GM12878 (cell line): Measurements from ENCODE around the gene DNAAF5. TPM values are rescaled to one million over a fixed set of nuclear protein-coding genes. Genes with fewer than 3 reads are reported as not detected.

Experiments
- ATAC-seq: fragments of 200-7000 bp; cut with Tn5 transposase; 3 replicates; pipeline ENCODE4 v1.9.1; 2020; ENCODE audit warnings: mild to moderate bottlenecking, moderate library complexity
- BruUV-seq: library from RNA; stranded (reverse); fragments of 400-500 nt; replicated peaks from 2 replicates; lab custom pipeline; 2021; lab: Mats Ljungman, UMichigan
- CTCF ChIA-PET: fragments of 300-600 bp; sonication (Branson Sonifier 250); formaldehyde crosslinking; extraction: SDS; loops from one replicate; lab custom pipeline; 2021; ENCODE audit warnings: inconsistent platforms; lab: Yijun Ruan, JAX
- POLR2A ChIA-PET: fragments of 350-600 bp; formaldehyde crosslinking; extraction: SDS; loops from one replicate; lab custom pipeline; 2021; ENCODE audit warnings: inconsistent platforms; lab: Charles Lee
- RAD21 ChIA-PET: fragments of 300-600 bp; sonication (Branson Sonifier 250); formaldehyde crosslinking; loops from one replicate; lab custom pipeline; 2023; ENCODE audit warnings: antibody characterized with exemption; ENCODE audit not compliant: unreplicated experiment; lab: Charles Lee
- SMC1A ChIA-PET: fragments of 300-600 bp; sonication (Branson Sonifier 250); formaldehyde crosslinking; loops from one replicate; lab custom pipeline; 2023; ENCODE audit not compliant: unreplicated experiment, uncharacterized antibody; lab: Charles Lee
- DNase-seq: peaks from one replicate; pipeline ENCODE4 v3.0.0-alpha.2; 2011; ENCODE audit warnings: low read depth, low spot score
- FAIRE-seq: peaks from 3 replicates; lab custom pipeline; 2011; peaks lifted over from hg19 to GRCh38; lab: Jason Lieb, UNC
- H2AFZ ChIP-seq: 2 replicates; pipeline ENCODE4 v1.6.0; 2011; ENCODE audit warnings: low read depth, low read length, control low read depth; ENCODE audit not compliant: control insufficient read depth
- H3K27ac ChIP-seq: 2 replicates; pipeline ENCODE4 v1.5.1; 2011; ENCODE audit warnings: control low read depth; ENCODE audit not compliant: control insufficient read depth, insufficient read depth
- H3K27me3 ChIP-seq, 2 experiments: replicated peaks in 1 of 2; 2 replicates each; pipeline versions ENCODE4 v1.6.0 to v1.6.1; 2011; ENCODE audit warnings: low read length in 1 of 2; ENCODE audit not compliant: control insufficient read depth in 2 of 2, insufficient read depth in 2 of 2
- H3K36me3 ChIP-seq, 2 experiments: 2 replicates each; pipeline ENCODE4 v1.5.1; 2011; ENCODE audit warnings: low read length in 1 of 2; ENCODE audit not compliant: control insufficient read depth in 2 of 2, insufficient read depth in 2 of 2
- H3K4me1 ChIP-seq: 2 replicates; pipeline ENCODE4 v1.6.1; 2011; ENCODE audit warnings: mild to moderate bottlenecking, low read length, moderate library complexity, mixed read lengths; ENCODE audit not compliant: control insufficient read depth, insufficient read depth
- H3K4me2 ChIP-seq: 2 replicates; pipeline ENCODE4 v1.6.0; 2011; ENCODE audit warnings: control low read depth; ENCODE audit not compliant: control insufficient read depth, insufficient read depth
- H3K4me3 ChIP-seq: fragments of 200-600 bp; sonication (generic); 2 replicates; pipeline ENCODE4 v1.5.1; 2016
- H3K79me2 ChIP-seq: 2 replicates; pipeline ENCODE4 v1.6.0; 2011; ENCODE audit warnings: low read length; ENCODE audit not compliant: control insufficient read depth, insufficient read depth
- H3K9ac ChIP-seq: 2 replicates; pipeline ENCODE4 v1.8.0; 2011; ENCODE audit warnings: low read length, control low read depth, mixed read lengths; ENCODE audit not compliant: control insufficient read depth, insufficient read depth
- H3K9me3 ChIP-seq: replicated peaks from 3 replicates; pipeline ENCODE4 v1.5.1; 2011; ENCODE audit warnings: mild to moderate bottlenecking, low read length; ENCODE audit not compliant: control insufficient read depth, insufficient read depth
- H4K20me1 ChIP-seq: 2 replicates; pipeline ENCODE4 v1.6.0; 2011; ENCODE audit not compliant: control insufficient read depth, insufficient read depth
- ASH2L ChIP-seq: fragments of 300-600, 200-600 bp; sonication (generic); IDR thresholded peaks from 2 replicates; pipeline ENCODE4 v1.6.1; 2017; ENCODE audit warnings: low read depth, mild to moderate bottlenecking, borderline replicate concordance
- CHD4 ChIP-seq: fragments of 200-600 bp; sonication (generic); IDR thresholded peaks from 2 replicates; pipeline ENCODE4 v1.6.1; 2016; ENCODE audit warnings: mild to moderate bottlenecking
- ELK1 ChIP-seq: IDR thresholded peaks from 2 replicates; pipeline ENCODE4 v1.6.1; 2012; ENCODE audit warnings: low read depth, low read length, improper control_type of control experiment
- FOS ChIP-seq: IDR thresholded peaks from 3 replicates; pipeline ENCODE4 v1.6.1; 2011; ENCODE audit warnings: borderline replicate concordance; ENCODE audit not compliant: insufficient read length; ENCODE audit errors: extremely low read depth
- JUND ChIP-seq: IDR thresholded peaks from 2 replicates; pipeline ENCODE4 v1.6.1; 2012; ENCODE audit warnings: low read depth, mild to moderate bottlenecking, low read length, improper control_type of control experiment, moderate library complexity
- MEF2B ChIP-seq: fragments of 450-650 bp; IDR thresholded peaks from 2 replicates; pipeline ENCODE4 v1.6.1; 2018; ENCODE audit warnings: mild to moderate bottlenecking, moderate library complexity; ENCODE audit not compliant: partially characterized antibody, poor library complexity, severe bottlenecking
- RFX5 ChIP-seq: IDR thresholded peaks from 2 replicates; pipeline ENCODE4 v1.6.1; 2011; ENCODE audit warnings: low read depth, low read length, improper control_type of control experiment
- SMAD1 ChIP-seq: fragments of 450-650 bp; IDR thresholded peaks from 2 replicates; pipeline ENCODE4 v1.6.1; 2018; ENCODE audit warnings: mild to moderate bottlenecking, low read depth; ENCODE audit not compliant: partially characterized antibody
- SMC3 ChIP-seq: IDR thresholded peaks from 2 replicates; pipeline ENCODE4 v1.6.1; 2011; ENCODE audit warnings: low read length, improper control_type of control experiment, borderline replicate concordance
- SP1 ChIP-seq: IDR thresholded peaks from one replicate; pipeline ENCODE4 v1.6.1; 2011; ENCODE audit warnings: low read depth, low read length
- SUPT20H ChIP-seq: IDR thresholded peaks from 2 replicates; pipeline ENCODE4 v1.6.1; 2011; ENCODE audit warnings: low read depth, mild to moderate bottlenecking, low read length, moderate library complexity, borderline replicate concordance; ENCODE audit not compliant: control insufficient read depth
- TCF12 ChIP-seq: IDR thresholded peaks from 2 replicates; pipeline ENCODE4 v1.6.1; 2011; ENCODE audit warnings: low read depth, mild to moderate bottlenecking, low read length
- WRNIP1 ChIP-seq: IDR thresholded peaks from 2 replicates; pipeline ENCODE4 v1.6.1; 2011; ENCODE audit warnings: low read depth, low read length, improper control_type of control experiment, borderline replicate concordance
- ZNF24 ChIP-seq: fragments of 450-650 bp; IDR thresholded peaks from 2 replicates; pipeline ENCODE4 v1.6.1; 2017; ENCODE audit warnings: antibody characterized with exemption, mild to moderate bottlenecking
- ZNF622 ChIP-seq: fragments of 450-650 bp; IDR thresholded peaks from 2 replicates; pipeline ENCODE4 v1.6.1; 2017; ENCODE audit warnings: mild to moderate bottlenecking, inconsistent platforms
- WGBS: methylation state at CpG from one replicate; pipeline ENCODE4 v1.1.6; 2016; ENCODE audit warnings: low lambda C conversion rate; ENCODE audit not compliant: insufficient replicate concordance, insufficient coverage; ENCODE audit errors: missing lambda C conversion rate; 5-methylcytosine and 5-hydroxymethylcytosine counted together
- in situ Hi-C: fragments of 300-500 bp; cut with MboI; formaldehyde crosslinking; loops from 9 replicates; pipeline ENCODE4 v1.14.3; 2018; ENCODE audit warnings: mixed read lengths
- intact Hi-C: fragments of 100-400 bp; cut with micrococcal nuclease; formaldehyde crosslinking; loops from one replicate; pipeline ENCODE4 v1.14.2; 2022; ENCODE audit not compliant: unreplicated experiment
- polyA plus RNA-seq, 11 experiments: library from polyadenylated mRNA; depleted of rRNA in 4 of 11; unstranded in 6 of 11; stranded (reverse) in 5 of 11; fragments of >200 nt; fragmentation: Nextera tagmentation in 4 of 11; fragmentation: Illumina TruSeq in 1 of 11; extraction: Ambion mirVana in 4 of 11; extraction: Trizol in 1 of 11; gene quantifications; 1 replicate in 1 of 11; 2 replicates in 10 of 11; pipeline versions ENCODE4 v1.2.1 to v1.2.3, GENCODE V29; 2011 to 2016; ENCODE audit warnings: inconsistent platforms in 2 of 11, missing spikeins in 2 of 11, low read depth in 1 of 11
- total RNA-seq, 4 experiments: library from RNA; depleted of rRNA in 3 of 4; stranded (reverse); fragments of >200 nt in 3 of 4; fragmentation: Illumina TruSeq in 1 of 4; extraction: Trizol in 1 of 4; gene quantifications; 2 replicates each; pipeline versions ENCODE4 v1.2.1 to v1.2.3, GENCODE V29; 2013 to 2021

DNAAF5 gene
- total and polyA plus RNA-seq, 10 of the 15 experiments (the other 5 are each of a cell fraction or from before 2014, with no cell fraction given), result 1.8 to 38.3 (median 9.2) TPM

GRCh38 chr7:832968-833424 is 106.5 kb downstream of the DNAAF5 start (continued):
- TF ChIP-seq ZNF622, result no peak
- TF ChIP-seq SMAD1, result no peak
- no peak for TF ChIP-seq MEF2B
- no peak for TF ChIP-seq ZNF24
- TF ChIP-seq SP1, result no peak
- no peak for TF ChIP-seq ASH2L
- no peak for TF ChIP-seq CHD4

GRCh38 chr7:833601-834258 is 107.2 kb downstream of the DNAAF5 start:
- Histone ChIP-seq H3K27me3 (no peaks in the 10 kb centered on the region), H3K4me3 (no peak overlapping the region), H3K27ac (no peak overlapping the region), H3K4me2 (no peak overlapping the region), H4K20me1 (no peaks in the 10 kb centered on the region; the same call in 1 of the 2 replicates), H2AFZ (no peak overlapping the region), H3K9me3 (no peaks in the 10 kb centered on the region), H3K4me1 (peaks cover 27% of the 10 kb centered on the region), H3K9ac (no peak overlapping the region), H3K36me3 (peaks cover 4 to 11% of the 10 kb centered on the region in 2 experiments; a peak in 3 of 4 replicates), H3K79me2 (peaks cover 48% of the 10 kb centered on the region)
- ChIA-PET CTCF (interaction anchor here (1.1 kb wide), 1 partner anchor 40 kb away, joined by 4 read pairs; no protein-coding TSS in a partner anchor), SMC1A (interaction anchor here (0.6 to 2.5 kb wide), 4 partner anchors 16 to 191 kb away, joined by 3 to 11 read pairs (median 4); no protein-coding TSS in a partner anchor), POLR2A (no interaction called here), RAD21 (no interaction called here)
- no TSS peak for BruUV-seq
- ATAC-seq (no peak), FAIRE-seq (no peak), DNase-seq (no peak)
- in situ Hi-C loops (no loop called here), intact Hi-C loops (no loop called here)
- WGBS, result 76% methylated on average over 8 of the region's 8 CpGs
- TF ChIP-seq TCF12, result no peak
- TF ChIP-seq JUND, result no peak
- TF ChIP-seq FOS, result no peak
- TF ChIP-seq SUPT20H, result no peak
- no peak for TF ChIP-seq SMC3
- no peak for TF ChIP-seq WRNIP1
- no peak for TF ChIP-seq RFX5
- no peak for TF ChIP-seq ELK1
- TF ChIP-seq, all 136 proteins: peak for 0
